GM10248 (cell line): ENCODE data around the gene STX19.

Experiments used
- CTCF ChIA-PET: fragments of 300-600 bp; sonication (Branson Sonifier 250); formaldehyde crosslinking; extraction: SDS; loops from one replicate; lab custom pipeline; 2021; ENCODE audit warnings: antibody characterized with exemption; lab: Yijun Ruan, JAX
- POLR2A ChIA-PET: fragments of 350-650 bp; sonication (Branson Sonifier 250); formaldehyde crosslinking; extraction: SDS; loops from one replicate; lab custom pipeline; 2020; ENCODE audit warnings: antibody characterized with exemption; lab: Yijun Ruan, JAX
- DNase-seq: peaks from one replicate; pipeline ENCODE4 v3.0.0; 2012; ENCODE audit errors: extremely low spot score
- TF ChIP-seq, protein P1 (sequence below): IDR thresholded peaks from 2 replicates; pipeline ENCODE4 v1.5.1; 2012; ENCODE audit warnings: mild to moderate bottlenecking, low read depth; ENCODE audit errors: extremely low read depth, missing control alignments, control extremely low read depth

The STX19 gene

DNA sequence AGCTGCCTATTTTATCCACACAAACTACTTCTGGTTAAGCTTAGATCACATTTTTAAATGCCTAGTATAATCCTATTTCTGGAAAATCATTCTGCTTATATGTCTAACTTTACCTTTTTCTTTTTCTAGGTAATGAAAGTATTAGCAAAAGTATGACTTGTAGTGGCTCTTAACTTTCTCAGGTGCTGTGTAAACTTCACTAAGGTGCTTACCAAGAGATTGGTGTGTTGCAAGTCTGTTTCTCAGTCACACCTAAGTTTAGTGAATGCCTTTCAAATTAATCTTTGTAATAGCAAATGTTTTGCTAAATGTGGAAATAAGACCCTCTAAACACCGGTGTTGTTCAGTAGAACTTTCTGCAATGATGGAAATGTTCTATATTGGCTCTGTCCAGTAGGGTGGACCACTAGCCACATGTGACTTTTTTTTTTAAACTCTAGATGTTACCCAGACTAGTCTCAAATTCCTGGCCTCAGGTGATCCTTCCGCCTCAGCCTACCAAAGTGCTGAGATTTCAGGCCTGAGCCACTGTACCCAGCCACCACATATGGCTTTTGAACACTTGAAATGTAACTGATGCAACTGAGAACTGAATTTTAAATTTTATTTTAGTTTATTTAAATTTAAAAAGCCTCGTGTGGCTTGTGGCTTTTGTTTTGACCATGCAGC lies 26.4 kb downstream of the STX19 start:
- DNase-seq: no peak
- TF ChIP-seq, protein P1, sequence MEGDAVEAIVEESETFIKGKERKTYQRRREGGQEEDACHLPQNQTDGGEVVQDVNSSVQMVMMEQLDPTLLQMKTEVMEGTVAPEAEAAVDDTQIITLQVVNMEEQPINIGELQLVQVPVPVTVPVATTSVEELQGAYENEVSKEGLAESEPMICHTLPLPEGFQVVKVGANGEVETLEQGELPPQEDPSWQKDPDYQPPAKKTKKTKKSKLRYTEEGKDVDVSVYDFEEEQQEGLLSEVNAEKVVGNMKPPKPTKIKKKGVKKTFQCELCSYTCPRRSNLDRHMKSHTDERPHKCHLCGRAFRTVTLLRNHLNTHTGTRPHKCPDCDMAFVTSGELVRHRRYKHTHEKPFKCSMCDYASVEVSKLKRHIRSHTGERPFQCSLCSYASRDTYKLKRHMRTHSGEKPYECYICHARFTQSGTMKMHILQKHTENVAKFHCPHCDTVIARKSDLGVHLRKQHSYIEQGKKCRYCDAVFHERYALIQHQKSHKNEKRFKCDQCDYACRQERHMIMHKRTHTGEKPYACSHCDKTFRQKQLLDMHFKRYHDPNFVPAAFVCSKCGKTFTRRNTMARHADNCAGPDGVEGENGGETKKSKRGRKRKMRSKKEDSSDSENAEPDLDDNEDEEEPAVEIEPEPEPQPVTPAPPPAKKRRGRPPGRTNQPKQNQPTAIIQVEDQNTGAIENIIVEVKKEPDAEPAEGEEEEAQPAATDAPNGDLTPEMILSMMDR: no peak
- POLR2A ChIA-PET: no interaction called here
- CTCF ChIA-PET: interaction anchor here (1.7 to 2.2 kb wide), 4 partner anchors 12 to 68 kb away, joined by 6 to 13 read pairs (median 10); partner anchors contain the start of genes DHFR2 and NSUN3

DNA sequence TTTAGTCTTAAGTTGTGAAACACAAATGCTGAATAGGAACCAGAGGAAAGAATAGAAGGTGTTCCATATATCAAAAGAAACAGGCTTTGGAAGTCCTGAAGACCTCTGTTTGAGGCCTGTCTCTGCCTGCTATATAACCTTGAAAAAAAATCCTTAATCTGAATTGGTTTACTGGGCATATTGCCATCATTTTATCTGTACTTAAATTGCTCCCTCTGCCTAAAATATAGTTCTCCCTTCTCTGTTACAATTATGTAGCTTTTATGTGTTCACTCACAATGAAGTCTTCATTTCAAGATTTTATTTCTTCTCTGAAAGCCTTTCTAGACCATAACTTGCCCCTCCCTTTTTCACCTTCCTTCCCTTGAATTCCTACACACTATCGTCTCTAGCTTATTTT lies 27.2 kb downstream of the STX19 start:
- TF ChIP-seq, protein P1: no peak
- no peak for DNase-seq
- ChIA-PET CTCF (interaction anchor here (0.9 to 2.2 kb wide), 3 partner anchors 13 to 68 kb away, joined by 3 to 9 read pairs (median 6); no protein-coding TSS in a partner anchor), POLR2A (no interaction called here)

DNA sequence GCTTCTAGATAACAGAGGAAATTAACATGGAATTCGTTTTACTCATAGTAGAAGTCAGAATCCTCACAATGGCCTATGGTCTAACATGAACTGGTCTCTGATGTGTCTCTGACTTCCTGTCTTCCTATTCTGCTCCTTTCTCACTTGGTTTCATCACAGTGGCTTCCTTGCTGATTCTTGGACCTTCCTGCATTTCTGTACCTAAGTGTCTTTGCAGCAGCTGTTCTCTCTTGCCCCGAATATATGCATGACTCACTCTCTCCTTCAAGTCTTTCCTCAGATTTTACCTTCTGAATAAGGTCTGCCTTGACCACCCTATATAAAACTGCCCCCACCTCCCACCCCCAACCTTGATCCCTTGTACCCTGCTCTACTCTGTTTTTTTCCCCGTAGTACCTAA lies 34.3 kb downstream of the STX19 start:
- POLR2A ChIA-PET: no interaction called here
- DNase-seq: no peak
- TF ChIP-seq, protein P1: no peak
- CTCF ChIA-PET: interaction anchor here (1.2 to 4.3 kb wide), 3 partner anchors 10 to 75 kb away, joined by 3 to 18 read pairs (median 4); no protein-coding TSS in a partner anchor

DNA sequence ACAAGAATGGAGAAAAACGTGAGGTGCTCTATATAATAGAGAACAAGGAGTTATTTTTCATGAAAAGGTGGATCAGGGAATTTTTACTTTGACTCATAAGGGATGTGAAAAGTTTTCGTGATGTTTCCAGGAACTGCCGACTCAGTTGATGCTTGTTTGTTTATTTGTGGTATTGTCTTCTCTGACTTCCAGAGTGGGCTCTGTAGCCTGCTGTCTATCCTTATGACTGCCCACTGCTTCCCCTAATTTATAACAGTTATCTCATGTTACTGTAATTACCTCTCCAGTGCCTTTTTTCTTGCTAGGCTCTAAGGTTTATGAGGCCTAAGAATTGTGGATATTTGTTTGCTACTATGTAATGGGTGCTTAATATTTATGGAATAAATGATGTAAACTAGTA lies 36.2 kb downstream of the STX19 start:
- ChIA-PET POLR2A (no interaction called here), CTCF (interaction anchor here (4.3 kb wide), 1 partner anchor 12 kb away, joined by 18 read pairs; no protein-coding TSS in a partner anchor)
- TF ChIP-seq, protein P1: no peak
- no peak for DNase-seq

DNA sequence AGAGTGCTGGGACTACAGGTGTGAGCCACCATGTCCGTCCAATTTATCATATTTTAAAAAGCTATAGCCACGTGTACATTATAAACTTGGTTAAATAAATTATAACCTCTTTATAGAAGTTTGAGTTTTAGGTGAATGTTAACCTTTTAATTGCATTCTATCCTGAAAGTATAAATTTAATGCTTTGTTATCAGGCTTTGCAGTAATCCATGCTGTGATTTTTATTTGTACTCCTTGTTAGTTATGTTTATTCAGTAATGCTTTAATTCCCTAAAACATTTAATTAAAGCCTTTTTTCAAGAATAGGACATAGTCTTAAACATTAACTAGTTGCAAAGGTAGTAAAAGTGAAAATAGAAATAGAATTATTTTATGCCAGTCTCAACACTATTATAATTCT lies 36.8 kb downstream of the STX19 start:
- TF ChIP-seq, protein P1: no peak
- CTCF ChIA-PET: interaction anchor here (4.3 kb wide), 1 partner anchor 12 kb away, joined by 18 read pairs; no protein-coding TSS in a partner anchor
- POLR2A ChIA-PET: no interaction called here
- DNase-seq: no peak

DNA sequence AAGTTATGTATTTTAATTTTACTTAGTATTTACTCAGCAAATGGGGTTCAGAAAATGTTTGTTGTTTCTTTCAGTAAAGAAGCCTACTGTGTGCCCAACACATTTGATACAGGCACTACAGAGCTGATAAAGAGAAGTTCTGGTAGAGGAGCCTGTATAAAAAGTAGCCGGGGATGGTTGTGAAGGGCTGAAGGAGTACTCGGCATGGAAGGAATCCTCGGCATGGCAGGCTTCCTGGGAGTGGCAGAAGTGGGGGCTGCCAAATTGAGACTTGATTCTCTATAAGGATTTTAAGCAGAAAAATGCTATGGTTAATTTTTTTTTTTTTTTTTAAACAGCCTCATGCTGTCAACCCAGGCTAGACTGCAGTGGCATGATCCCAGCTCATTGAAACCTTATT lies 39.2 kb downstream of the STX19 start:
- ChIA-PET CTCF (interaction anchor here (1.1 to 1.4 kb wide), 4 partner anchors 9 to 81 kb away, joined by 3 to 4 read pairs (median 4); partner anchors contain the start of gene ARL13B), POLR2A (no interaction called here)
- DNase-seq: no peak
- TF ChIP-seq, protein P1: no peak
